ENCODE data around the gene MAPK8. TPM values are rescaled to one million over a fixed set of nuclear protein-coding genes. Genes with fewer than 3 reads are reported as not detected.
"Not testable (repeated sequence)": the region's sequence is repeated elsewhere in the genome, so short reads cannot be mapped to it uniquely, and the experiment has no call there.

Gene MAPK8
- total RNA-seq, 1 donor from 2014 or later, result 96.6 TPM

GRCh38 chr10:48416584-48417232 is 110.2 kb downstream of the MAPK8 start:
- no peak for DNase-seq (ENCODE audit: low read depth)

GRCh38 chr10:48417374-48417773 is 110.9 kb downstream of the MAPK8 start:
- DNase-seq (ENCODE audit: low read depth), result no peak

GRCh38 chr10:48418189-48418788 is 111.8 kb downstream of the MAPK8 start:
- no peak for DNase-seq (ENCODE audit: low read depth)

GRCh38 chr10:48419714-48420113 is 113.2 kb downstream of the MAPK8 start:
- DNase-seq (ENCODE audit: low read depth), result no peak

GRCh38 chr10:48421862-48422261 is 115.4 kb downstream of the MAPK8 start:
- DNase-seq (ENCODE audit: low read depth), result not testable (repeated sequence)

GRCh38 chr10:48423884-48424283 is 117.4 kb downstream of the MAPK8 start:
- no peak for DNase-seq (ENCODE audit: low read depth)

- no peak for DNase-seq (ENCODE audit: low read depth)
Measured at GRCh38 chr10:48428896-48429295, 122.4 kb downstream of the MAPK8 start.

- DNase-seq (ENCODE audit: low read depth), result no peak
Measured at GRCh38 chr10:48429309-48429708, 122.8 kb downstream of the MAPK8 start.

- DNase-seq (ENCODE audit: low read depth), result no peak
Measured at GRCh38 chr10:48430402-48430993, 124.0 kb downstream of the MAPK8 start.

GRCh38 chr10:48431871-48432270 is 125.4 kb downstream of the MAPK8 start:
- no peak for DNase-seq (ENCODE audit: low read depth)

GRCh38 chr10:48437546-48437945 is 131.1 kb downstream of the MAPK8 start:
- no peak for DNase-seq (ENCODE audit: low read depth)

GRCh38 chr10:48439031-48439430 is 132.6 kb downstream of the MAPK8 start:
- peak; percentile 56 for DNase-seq (ENCODE audit: low read depth)

GRCh38 chr10:48439581-48440041 is 133.1 kb downstream of the MAPK8 start:
- peak; percentile 72 for DNase-seq (ENCODE audit: low read depth)

GRCh38 chr10:48440771-48441170 is 134.3 kb downstream of the MAPK8 start:
- DNase-seq (ENCODE audit: low read depth), result no peak

- DNase-seq (ENCODE audit: low read depth), result no peak
Measured at GRCh38 chr10:48442090-48442808, 135.8 kb downstream of the MAPK8 start.

GRCh38 chr10:48442809-48443177 is 136.3 kb downstream of the MAPK8 start:
- DNase-seq (ENCODE audit: low read depth), result no peak

GRCh38 chr10:48444266-48444665 is 137.8 kb downstream of the MAPK8 start:
- DNase-seq (ENCODE audit: low read depth), result peak; percentile 49

GRCh38 chr10:48444861-48445841 is 138.7 kb downstream of the MAPK8 start:
- DNase-seq (ENCODE audit: low read depth), result peak; percentile 67

- DNase-seq (ENCODE audit: low read depth), result no peak
Measured at GRCh38 chr10:48445932-48446331, 139.5 kb downstream of the MAPK8 start.

GRCh38 chr10:48446785-48447184 is 140.3 kb downstream of the MAPK8 start:
- no peak for DNase-seq (ENCODE audit: low read depth)
